HepG2 (cell line): ENCODE results near the gene MYO1G. TPM values are rescaled to one million over a fixed set of nuclear protein-coding genes. Genes with fewer than 3 reads are reported as not detected.
A peak's percentile ranks its signal among the peaks of the same experiment; 100 is the strongest.

ENCODE experiments used
- ATAC-seq: fragments of 200-7000 bp; cut with Tn5 transposase; 3 replicates; pipeline ENCODE4 v1.9.1; 2020; ENCODE audit warnings: mild to moderate bottlenecking, moderate library complexity
- BruUV-seq: library from RNA; stranded (reverse); fragments of 400-500 nt; replicated peaks from 2 replicates; lab custom pipeline; 2021; lab: Mats Ljungman, UMichigan
- CTCF ChIA-PET: fragments of 300-600 bp; formaldehyde crosslinking; extraction: SDS; loops from one replicate; lab custom pipeline; 2021; ENCODE audit warnings: low total read pairs, inconsistent platforms, low intra/inter-chr PET ratio; lab: Yijun Ruan, JAX
- POLR2A ChIA-PET: fragments of 350-600 bp; sonication (Branson Sonifier 250); formaldehyde crosslinking; loops from one replicate; lab custom pipeline; 2020; ENCODE audit warnings: antibody characterized with exemption, inconsistent platforms; lab: Yijun Ruan, JAX
- DNase-seq: peaks from one replicate; pipeline ENCODE4 v3.0.0-alpha.2; 2015; ENCODE audit warnings: low spot score
- FAIRE-seq: peaks from 3 replicates; lab custom pipeline; 2011; peaks lifted over from hg19 to GRCh38; lab: Jason Lieb, UNC
- H2AFZ ChIP-seq: one replicate; pipeline ENCODE4 v1.6.1; 2011; ENCODE audit warnings: low read length, inconsistent platforms
- H3K27ac ChIP-seq: fragments of 300-600 bp; 3 replicates; pipeline ENCODE4 v1.8.0; 2011; ENCODE audit warnings: mixed run types, mild to moderate bottlenecking, mixed read lengths, low read length, inconsistent platforms; ENCODE audit not compliant: insufficient read depth; ENCODE audit errors: extremely low read length
- H3K27me3 ChIP-seq, 2 experiments: fragments of 200-600 bp in 1 of 2; 2 replicates in 1 of 2; 3 replicates in 1 of 2; pipeline versions ENCODE4 v1.6.0 to v1.8.0; 2011; ENCODE audit warnings: low read length in 2 of 2, mild to moderate bottlenecking in 2 of 2, moderate library complexity in 2 of 2, inconsistent platforms in 1 of 2; ENCODE audit not compliant: insufficient read depth in 2 of 2, control insufficient read depth in 1 of 2
- H3K36me3 ChIP-seq, 2 experiments: fragments of 200-600 bp in 1 of 2; replicated peaks in 1 of 2; 2 replicates in 1 of 2; 3 replicates in 1 of 2; pipeline versions ENCODE4 v1.5.1 to v1.8.0; 2011; ENCODE audit warnings: low read length in 2 of 2, inconsistent platforms in 1 of 2; ENCODE audit not compliant: insufficient read depth in 2 of 2, control insufficient read depth in 1 of 2
- H3K4me1 ChIP-seq: 2 replicates; pipeline ENCODE4 v1.5.1; 2012; ENCODE audit warnings: low read length, inconsistent platforms; ENCODE audit not compliant: insufficient read depth
- H3K4me2 ChIP-seq: 2 replicates; pipeline ENCODE4 v1.6.0; 2011; ENCODE audit warnings: low read depth, low read length, inconsistent platforms
- H3K4me3 ChIP-seq, 3 experiments: fragments of 200-600 bp in 1 of 3; sonication (generic), shearing (Covaris generic) in 1 of 3; replicated peaks in 1 of 3; 2 replicates each; pipeline ENCODE4 v1.5.1; 2011 to 2016; ENCODE audit warnings: low read length in 3 of 3, inconsistent platforms in 2 of 3, low read depth in 2 of 3, mild to moderate bottlenecking in 2 of 3, control low read depth in 1 of 3, mixed read lengths in 1 of 3; ENCODE audit not compliant: insufficient read depth in 1 of 3
- H3K79me2 ChIP-seq: one replicate; pipeline ENCODE4 v1.6.1; 2011; ENCODE audit warnings: low read length, inconsistent platforms; ENCODE audit not compliant: insufficient read depth
- H3K9ac ChIP-seq: 2 replicates; pipeline ENCODE4 v1.6.0; 2011; ENCODE audit warnings: mild to moderate bottlenecking, low read depth, low read length, inconsistent platforms; ENCODE audit not compliant: insufficient read depth
- H3K9me3 ChIP-seq: 2 replicates; pipeline ENCODE4 v1.5.1; 2012; ENCODE audit warnings: mild to moderate bottlenecking, low read length
- H4K20me1 ChIP-seq: 2 replicates; pipeline ENCODE4 v1.6.0; 2011; ENCODE audit warnings: inconsistent platforms, mild to moderate bottlenecking, low read length, moderate library complexity; ENCODE audit not compliant: insufficient read depth
- HNRNPK ChIP-seq: fragments of 200-400 bp; formaldehyde crosslinking; IDR thresholded peaks from 2 replicates; pipeline ENCODE4 v1.6.1; 2018; ENCODE audit warnings: low read length, low read depth, moderate library complexity, mild to moderate bottlenecking; ENCODE audit not compliant: poor library complexity, severe bottlenecking
- HOXD1 ChIP-seq: sonication (generic); formaldehyde crosslinking; IDR thresholded peaks from 2 replicates; pipeline ENCODE4 v1.5.0; 2020; ENCODE audit warnings: missing genetic modification reagents
- KLF16 ChIP-seq, 2 experiments: sonication (generic) in 1 of 2; formaldehyde crosslinking in 1 of 2; IDR thresholded peaks; 2 replicates each; pipeline versions ENCODE4 v1.6.1 to v1.8.0; 2016 to 2023; ENCODE audit warnings: missing genetic modification reagents in 2 of 2, missing compliant biosample characterization in 1 of 2
- PPARG ChIP-seq: conservative IDR thresholded peaks from 2 replicates; pipeline ENCODE4 v1.6.1; 2016; ENCODE audit warnings: missing biosample characterization, missing genetic modification reagents
- THYN1 ChIP-seq: sonication (generic); formaldehyde crosslinking; IDR thresholded peaks from 2 replicates; pipeline ENCODE4 v1.8.1; 2023; ENCODE audit warnings: low read depth, mild to moderate bottlenecking, moderate library complexity, missing genetic modification reagents, borderline replicate concordance
- U2AF1 ChIP-seq: fragments of 200-400 bp; formaldehyde crosslinking; optimal IDR thresholded peaks from 2 replicates; pipeline ENCODE3; 2017; ENCODE audit warnings: mild to moderate bottlenecking, low read depth, low read length
- ZNF75D ChIP-seq: sonication (generic); formaldehyde crosslinking; IDR thresholded peaks from 2 replicates; pipeline ENCODE4 v1.8.1; 2023; ENCODE audit warnings: missing genetic modification reagents, mild to moderate bottlenecking, borderline replicate concordance
- WGBS: methylation state at CpG from one replicate; pipeline ENCODE4 v1.1.6; 2017; ENCODE audit warnings: low lambda C conversion rate; 5-methylcytosine and 5-hydroxymethylcytosine counted together
- in situ Hi-C: cut with HindIII; loops from 2 replicates; pipeline ENCODE4 v1.10.0; 2017; ENCODE audit warnings: low pct_unique_long_range_greater_than_20kb; ENCODE audit not compliant: extremely low pct_ligation_motif_present
- intact Hi-C: fragments of 100-400 bp; cut with micrococcal nuclease; formaldehyde crosslinking; loops from one replicate; pipeline ENCODE4 v1.10.0; 2022; ENCODE audit not compliant: unreplicated experiment
- polyA plus RNA-seq, 8 experiments: library from polyadenylated mRNA; depleted of rRNA in 3 of 8; stranded (reverse) in 7 of 8; unstranded in 1 of 8; fragments of >200 nt; fragmentation: Illumina TruSeq in 4 of 8; extraction: Trizol in 4 of 8; gene quantifications; 2 replicates each; pipeline versions ENCODE4 v1.2.1 to v1.2.3, GENCODE V29; 2011 to 2016; ENCODE audit warnings: low read depth in 4 of 8, missing spikeins in 1 of 8, mixed read lengths in 1 of 8; ENCODE audit not compliant: insufficient read depth in 1 of 8
- total RNA-seq, 5 experiments: library from RNA; depleted of rRNA; stranded (reverse); fragments of >200 nt; fragmentation: Illumina TruSeq; extraction: Trizol; gene quantifications; 2 replicates each; pipeline ENCODE4 v1.2.3, GENCODE V29; 2016; ENCODE audit warnings: low read depth in 1 of 5
- TF ChIP-seq, protein P1 (sequence below): sonication (generic); formaldehyde crosslinking; IDR thresholded peaks from 2 replicates; pipeline ENCODE4 v1.8.1; 2023; ENCODE audit warnings: mild to moderate bottlenecking, missing genetic modification reagents, borderline replicate concordance

Gene MYO1G
- total and polyA plus RNA-seq, 2 of the 13 experiments (the other 11 are each of a cell fraction or from before 2014, with no cell fraction given) = 0.29 to 1.1 TPM

DNA sequence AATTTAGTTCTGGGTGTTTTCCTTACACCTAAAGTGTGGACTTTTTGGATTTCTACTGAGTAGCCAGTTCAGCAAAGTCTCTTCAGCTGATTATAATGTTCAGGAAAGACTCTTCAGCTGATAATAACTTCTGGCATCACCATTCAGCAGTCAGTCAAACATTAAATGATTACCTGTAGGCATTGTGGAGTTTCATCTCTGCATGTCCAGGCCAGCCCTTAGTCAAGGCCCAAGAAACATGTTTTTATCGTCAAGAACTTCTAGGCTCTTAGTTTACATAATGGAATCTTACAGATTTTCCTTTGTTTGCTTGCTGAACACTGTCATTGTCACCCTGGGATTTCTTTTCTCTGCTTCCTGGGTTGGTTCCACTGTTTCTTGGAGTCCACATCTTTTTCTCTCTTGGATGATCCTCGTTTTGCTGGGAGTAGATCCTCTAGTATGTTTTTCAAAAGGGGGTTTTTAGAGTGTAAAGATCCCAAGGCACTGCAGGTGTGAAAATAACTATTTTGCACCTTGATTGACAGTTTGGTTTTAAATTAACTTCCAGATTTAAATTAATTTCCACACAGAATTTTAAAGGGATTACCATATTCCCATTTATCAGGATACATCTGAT lies 45.4 kb upstream of the MYO1G start (continued):
- no peak for TF ChIP-seq HOXD1 (CRISPR knock-in tag)
- no peak for TF ChIP-seq KLF16 (CRISPR knock-in tag; IDR thresholded peaks at IDR 0.05)
- no peak for TF ChIP-seq THYN1
- no peak for TF ChIP-seq PPARG (CRISPR knock-in tag)
- no peak for TF ChIP-seq ZNF75D (CRISPR knock-in tag)
- TF ChIP-seq, protein P1, sequence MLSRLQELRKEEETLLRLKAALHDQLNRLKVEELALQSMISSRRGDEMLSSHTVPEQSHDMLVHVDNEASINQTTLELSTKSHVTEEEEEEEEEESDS = no peak

DNA sequence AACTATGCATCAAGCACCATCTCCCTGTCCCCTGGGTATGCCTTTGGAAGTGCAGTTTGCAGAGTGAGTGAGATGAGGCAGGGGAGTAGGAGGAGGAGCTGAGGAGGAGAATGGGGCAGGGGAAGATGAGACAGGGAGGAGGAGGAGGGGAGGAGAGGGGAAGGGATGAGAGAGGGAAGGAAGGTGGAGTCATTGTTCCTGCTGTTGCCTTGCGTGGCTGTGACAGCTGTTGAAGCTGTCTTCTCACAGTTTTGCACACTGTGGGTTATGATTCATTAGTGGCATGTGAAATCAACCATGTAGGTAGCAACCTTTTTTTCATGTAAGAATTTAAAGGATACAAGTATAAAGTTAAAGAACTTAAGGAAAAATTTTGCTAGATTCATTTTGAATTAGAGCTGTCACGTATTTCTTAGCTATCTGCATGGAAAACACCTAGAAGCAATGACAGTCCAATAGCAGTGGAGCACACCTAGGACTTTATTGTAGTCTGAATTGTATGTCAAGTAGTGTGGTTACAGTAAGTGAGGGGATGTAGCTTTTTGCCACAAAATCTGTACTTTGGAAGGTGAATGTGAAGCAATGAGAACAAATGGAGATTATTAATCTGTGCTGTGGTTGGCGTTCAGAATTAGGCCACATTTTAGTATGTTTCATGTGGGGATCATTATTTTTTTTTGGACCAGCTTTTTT lies 42.9 kb upstream of the MYO1G start:
- H3K79me2 ChIP-seq = no peaks in the 10 kb centered on the region
- CTCF ChIA-PET = no interaction called here
- peak; percentile 21 for TF ChIP-seq HNRNPK
- no peak for TF ChIP-seq U2AF1
- TF ChIP-seq, all 625 proteins: peak for 1
- Histone ChIP-seq H2AFZ (no peak overlapping the region), H4K20me1 (no peaks in the 10 kb centered on the region), H3K4me2 (no peak overlapping the region), H3K9ac (no peak overlapping the region), H3K27me3 (no peaks in the 10 kb centered on the region), H3K4me1 (peaks cover 3% of the 10 kb centered on the region), H3K36me3 (no peaks in the 10 kb centered on the region; a peak in 1 of 5 replicates), H3K27ac (no peak overlapping the region), H3K9me3 (no peaks in the 10 kb centered on the region), H3K4me3 (no peak overlapping the region)
- FAIRE-seq (no peak), ATAC-seq (no peak), DNase-seq (no peak)
- 98% methylated on average over 3 of the region's 3 CpGs for WGBS
- POLR2A ChIA-PET = interaction anchor here (0.7 to 1.3 kb wide), 2 partner anchors 21 to 35 kb away, joined by 3 read pairs; no protein-coding TSS in a partner anchor
- intact Hi-C loops = no loop called here
- BruUV-seq = no TSS peak
- in situ Hi-C loops = no loop called here
